Activated CD4-positive, alpha-beta memory T cell treated with anti-CD3 and anti-CD28 coated beads, Interleukin-2, amount 10 ng/mL, durations not matched to agents 7 days and 5 days (primary cell): ENCODE measurements around the gene SMC3. TPM values are rescaled to one million over a fixed set of nuclear protein-coding genes. Genes with fewer than 3 reads are reported as not detected.
"Not testable (repeated sequence)": the region's sequence is repeated elsewhere in the genome, so short reads cannot be mapped to it uniquely, and the experiment has no call there.

ENCODE experiments used
- CTCF ChIA-PET: fragments of 350-600 bp; sonication (Branson Sonifier 250); formaldehyde crosslinking; loops from one replicate; lab custom pipeline; 2021; ENCODE audit warnings: antibody characterized with exemption, inconsistent platforms; lab: Charles Lee
- POLR2A ChIA-PET: fragments of 350-600 bp; sonication (Branson Sonifier 250); formaldehyde crosslinking; loops from one replicate; lab custom pipeline; 2021; ENCODE audit warnings: antibody characterized with exemption; lab: Charles Lee
- DNase-seq: peaks from one replicate; pipeline ENCODE4 v3.0.0-alpha.2; 2020
- H3K27ac Mint-ChIP-seq: one replicate; pipeline ENCODE4 v1.8.0; 2021; ENCODE audit warnings: mild to moderate bottlenecking, mixed read lengths
- H3K27me3 Mint-ChIP-seq: one replicate; pipeline ENCODE4 v1.8.0; 2021; ENCODE audit warnings: mixed read lengths
- H3K36me3 Mint-ChIP-seq: one replicate; pipeline ENCODE4 v1.8.0; 2021; ENCODE audit warnings: low read depth, mixed read lengths
- H3K4me1 Mint-ChIP-seq: one replicate; pipeline ENCODE4 v1.8.0; 2021; ENCODE audit warnings: mixed read lengths
- H3K4me3 Mint-ChIP-seq: one replicate; pipeline ENCODE4 v1.8.0; 2021; ENCODE audit warnings: mild to moderate bottlenecking, mixed read lengths
- H3K9me3 Mint-ChIP-seq: one replicate; pipeline ENCODE4 v1.8.0; 2021; ENCODE audit warnings: mixed read lengths
- total RNA-seq, 2 experiments: library from RNA; stranded (reverse); gene quantifications; one replicate each; pipeline ENCODE4 v1.2.3, GENCODE V29; 2021

SMC3 gene
- total RNA-seq, 2 experiments from 2014 or later, result 81.0 to 83.0 TPM

- peaks cover 7% of the 10 kb centered on the region for H3K27me3 Mint-ChIP-seq
- H3K9me3 Mint-ChIP-seq, result no peaks in the 10 kb centered on the region
- CTCF ChIA-PET, result interaction anchor here (1.7 to 2.9 kb wide), 2 partner anchors 23 to 55 kb away, joined by 5 to 12 read pairs; no protein-coding TSS in a partner anchor
- POLR2A ChIA-PET, result no interaction called here
- H3K27ac Mint-ChIP-seq, result no peak overlapping the region
- H3K4me1 Mint-ChIP-seq, result peaks cover 30% of the 10 kb centered on the region
- no peak for DNase-seq
- no peaks in the 10 kb centered on the region for H3K36me3 Mint-ChIP-seq
- H3K4me3 Mint-ChIP-seq, result no peak overlapping the region
Measured at GRCh38 chr10:110617425-110618229, 50.1 kb downstream of the SMC3 start.

GRCh38 chr10:110618230-110618610 is 50.7 kb downstream of the SMC3 start:
- Mint-ChIP-seq H3K36me3 (no peaks in the 10 kb centered on the region), H3K27ac (no peak overlapping the region), H3K9me3 (no peaks in the 10 kb centered on the region), H3K4me3 (no peak overlapping the region), H3K27me3 (peaks cover 7% of the 10 kb centered on the region), H3K4me1 (peaks cover 25% of the 10 kb centered on the region)
- ChIA-PET POLR2A (no interaction called here), CTCF (interaction anchor here (2.9 kb wide), 1 partner anchor 54 kb away, joined by 12 read pairs; no protein-coding TSS in a partner anchor)
- DNase-seq, result no peak

GRCh38 chr10:110619514-110620397 is 52.3 kb downstream of the SMC3 start:
- no peaks in the 10 kb centered on the region for H3K9me3 Mint-ChIP-seq
- no peak overlapping the region for H3K4me3 Mint-ChIP-seq
- ChIA-PET POLR2A (interaction anchor here (1.4 kb wide), 1 partner anchor 9 kb away, joined by 5 read pairs; no protein-coding TSS in a partner anchor), CTCF (interaction anchor here (1.2 to 2.9 kb wide), 4 partner anchors 9 to 53 kb away, joined by 3 to 12 read pairs (median 4); no protein-coding TSS in a partner anchor)
- H3K27ac Mint-ChIP-seq, result no peak overlapping the region
- peaks cover 12% of the 10 kb centered on the region for H3K4me1 Mint-ChIP-seq
- DNase-seq, result no peak
- peaks cover 10% of the 10 kb centered on the region for H3K27me3 Mint-ChIP-seq
- H3K36me3 Mint-ChIP-seq, result no peaks in the 10 kb centered on the region

- ChIA-PET CTCF (interaction anchor here (1.2 to 1.4 kb wide), 3 partner anchors 10 to 52 kb away, joined by 3 to 6 read pairs (median 3); no protein-coding TSS in a partner anchor), POLR2A (interaction anchor here (1.4 kb wide), 1 partner anchor 9 kb away, joined by 5 read pairs; no protein-coding TSS in a partner anchor)
- DNase-seq, result no peak
- H3K27ac Mint-ChIP-seq, result no peak overlapping the region
- peaks cover 10% of the 10 kb centered on the region for H3K27me3 Mint-ChIP-seq
- H3K9me3 Mint-ChIP-seq, result no peaks in the 10 kb centered on the region
- no peak overlapping the region for H3K4me3 Mint-ChIP-seq
- H3K4me1 Mint-ChIP-seq, result peaks cover 11% of the 10 kb centered on the region
- no peaks in the 10 kb centered on the region for H3K36me3 Mint-ChIP-seq
Measured at GRCh38 chr10:110620398-110620719, 52.9 kb downstream of the SMC3 start.

- DNase-seq, H3K27ac Mint-ChIP-seq, H3K36me3 Mint-ChIP-seq, H3K9me3 Mint-ChIP-seq, H3K4me3 Mint-ChIP-seq, H3K4me1 Mint-ChIP-seq: not testable (repeated sequence)
- peaks cover 14% of the 10 kb centered on the region for H3K27me3 Mint-ChIP-seq
- ChIA-PET CTCF (interaction anchor here (0.9 to 1.4 kb wide), 4 partner anchors 23 to 320 kb away, joined by 3 to 4 read pairs (median 3); no protein-coding TSS in a partner anchor), POLR2A (interaction anchor here (2.0 kb wide), 1 partner anchor 9 kb away, joined by 7 read pairs; no protein-coding TSS in a partner anchor)
Measured at GRCh38 chr10:110623316-110623715, 55.8 kb downstream of the SMC3 start.

- H3K27ac Mint-ChIP-seq, result no peak overlapping the region
- H3K27me3 Mint-ChIP-seq, result peaks cover 20% of the 10 kb centered on the region
- no peak overlapping the region for H3K4me3 Mint-ChIP-seq
- ChIA-PET CTCF (no interaction called here), POLR2A (no interaction called here)
- no peaks in the 10 kb centered on the region for H3K4me1 Mint-ChIP-seq
- no peak for DNase-seq
- no peaks in the 10 kb centered on the region for H3K9me3 Mint-ChIP-seq
- H3K36me3 Mint-ChIP-seq, result no peaks in the 10 kb centered on the region
Measured at GRCh38 chr10:110625356-110625894, 57.9 kb downstream of the SMC3 start.

GRCh38 chr10:110625951-110626855 is 58.7 kb downstream of the SMC3 start:
- Mint-ChIP-seq H3K27ac (no peak overlapping the region), H3K36me3 (no peaks in the 10 kb centered on the region), H3K4me1 (no peaks in the 10 kb centered on the region), H3K9me3 (no peaks in the 10 kb centered on the region), H3K4me3 (no peak overlapping the region), H3K27me3 (peaks cover 20% of the 10 kb centered on the region)
- ChIA-PET POLR2A (no interaction called here), CTCF (no interaction called here)
- DNase-seq, result no peak

- H3K36me3 Mint-ChIP-seq, result no peaks in the 10 kb centered on the region
- H3K9me3 Mint-ChIP-seq, result no peaks in the 10 kb centered on the region
- H3K4me3 Mint-ChIP-seq, result no peak overlapping the region
- POLR2A ChIA-PET, result no interaction called here
- peaks cover 13% of the 10 kb centered on the region for H3K27me3 Mint-ChIP-seq
- H3K27ac Mint-ChIP-seq, result no peak overlapping the region
- DNase-seq, result no peak
- CTCF ChIA-PET, result no interaction called here
- H3K4me1 Mint-ChIP-seq, result no peaks in the 10 kb centered on the region
Measured at GRCh38 chr10:110628161-110628560, 60.7 kb downstream of the SMC3 start.

GRCh38 chr10:110629680-110630191 is 62.2 kb downstream of the SMC3 start:
- H3K9me3 Mint-ChIP-seq, result no peaks in the 10 kb centered on the region
- H3K27me3 Mint-ChIP-seq, result peaks cover 11% of the 10 kb centered on the region
- H3K4me1 Mint-ChIP-seq, result no peaks in the 10 kb centered on the region
- no peak overlapping the region for H3K27ac Mint-ChIP-seq
- ChIA-PET CTCF (no interaction called here), POLR2A (no interaction called here)
- H3K4me3 Mint-ChIP-seq, result no peak overlapping the region
- H3K36me3 Mint-ChIP-seq, result no peaks in the 10 kb centered on the region
- no peak for DNase-seq

- Mint-ChIP-seq H3K4me3 (no peak overlapping the region), H3K27me3 (peaks cover 12% of the 10 kb centered on the region), H3K36me3 (no peaks in the 10 kb centered on the region), H3K9me3 (no peaks in the 10 kb centered on the region), H3K4me1 (no peaks in the 10 kb centered on the region), H3K27ac (no peak overlapping the region)
- CTCF ChIA-PET, result no interaction called here
- POLR2A ChIA-PET, result no interaction called here
- no peak for DNase-seq
Measured at GRCh38 chr10:110631934-110632333, 64.4 kb downstream of the SMC3 start.

- Mint-ChIP-seq H3K36me3 (no peaks in the 10 kb centered on the region), H3K4me1 (no peaks in the 10 kb centered on the region), H3K4me3 (no peak overlapping the region), H3K9me3 (no peaks in the 10 kb centered on the region), H3K27me3 (peaks cover 16% of the 10 kb centered on the region), H3K27ac (no peak overlapping the region)
- DNase-seq, result no peak
- CTCF ChIA-PET, result no interaction called here
- POLR2A ChIA-PET, result no interaction called here
Measured at GRCh38 chr10:110632591-110633215, 65.2 kb downstream of the SMC3 start.
